Measurements from ENCODE around the gene EHBP1L1. TPM values are rescaled to one million over a fixed set of nuclear protein-coding genes. Genes with fewer than 3 reads are reported as not detected.

EHBP1L1 gene
- total and polyA plus RNA-seq, 4 experiments from 2014 or later, result 8.9 to 154 (median 87.9) TPM

DNA sequence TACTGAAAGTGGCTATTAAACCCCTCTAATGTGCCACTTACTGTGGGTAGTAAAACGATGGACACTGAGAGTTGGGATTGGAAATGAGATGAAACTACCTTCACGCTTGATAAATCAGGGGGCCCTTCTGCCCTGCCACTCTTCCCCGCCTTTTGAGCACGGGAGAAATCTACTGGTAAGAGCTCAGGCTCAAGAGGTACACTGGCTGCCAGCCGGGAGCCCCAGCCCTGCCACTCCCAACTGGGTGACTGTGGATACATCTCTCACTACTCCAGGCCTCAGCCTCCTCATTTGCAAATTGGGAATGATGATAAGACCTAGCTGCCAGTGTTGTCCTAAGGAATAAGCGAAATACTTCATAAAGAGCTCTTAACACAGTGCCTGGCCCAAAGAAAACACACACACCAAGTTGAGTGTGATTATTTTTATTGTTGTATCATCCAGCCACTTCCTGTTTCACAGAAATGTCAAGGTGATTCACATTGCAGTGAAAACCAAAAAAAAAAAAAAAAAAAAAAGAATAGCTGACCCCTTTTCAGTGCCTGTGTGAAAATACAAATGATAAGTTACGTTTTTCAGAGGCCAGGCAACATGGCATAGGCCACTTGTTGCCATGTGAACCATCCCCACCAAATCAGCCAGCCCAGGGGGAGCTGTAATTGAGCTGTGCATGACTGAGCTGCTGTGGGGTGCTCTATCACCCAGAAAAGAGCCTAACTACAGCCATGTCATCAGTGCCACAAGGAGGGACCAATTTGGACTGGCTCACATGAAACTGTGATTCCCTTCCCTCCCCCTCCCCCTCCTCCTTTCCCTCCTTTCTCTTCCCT is 10.0 kb upstream of the EHBP1L1 start:
- H3K27me3 Mint-ChIP-seq, result peaks cover 0 to 3% of the 10 kb centered on the region in 2 donors
- DNase-seq, result peak in 4 of 5 donors; percentile 48 to 77 (median 52)
- Histone ChIP-seq H3K36me3 (ENCODE audit: insufficient read depth, low read length) (no peaks in the 10 kb centered on the region), H3K27me3 (ENCODE audit: insufficient read depth, low read length) (no peaks in the 10 kb centered on the region), H3K4me1 (ENCODE audit: insufficient read depth, low read length) (peaks cover 62% of the 10 kb centered on the region), H3K9me3 (ENCODE audit: control insufficient read depth in 1 of 2, low read length in 2 of 2) (no peaks in the 10 kb centered on the region), H3K4me3 (ENCODE audit: low read length in 2 of 2) (peak overlapping the region in 1 of 2 donors; percentile 2), H3K27ac (ENCODE audit: low read depth, low read length) (peak overlapping the region; percentile 65)
- CTCF ChIA-PET (ENCODE audit: partially characterized antibody), result interaction anchor here (0.8 to 3.7 kb wide), 13 partner anchors 9 to 49 kb away, joined by 3 to 40 read pairs (median 13); partner anchors contain the start of gene EHBP1L1
- intact Hi-C loops (cut with micrococcal nuclease), result no loop called here
- POLR2A ChIA-PET (ENCODE audit: partially characterized antibody), result interaction anchor here (0.6 to 18.2 kb wide), 23 partner anchors 5 to 707 kb away, joined by 3 to 403 read pairs (median 5); partner anchors contain the start of genes EHBP1L1, FAM89B, KCNK7 and LTBP3
- H3K4me3 Mint-ChIP-seq, result peak overlapping the region; percentile 63 to 89 (median 78)
- H3K9me3 Mint-ChIP-seq, result no peaks in the 10 kb centered on the region
- peaks cover 0 to 22% of the 10 kb centered on the region in 2 donors for H3K36me3 Mint-ChIP-seq
- peaks cover 41 to 74% (median 57%) of the 10 kb centered on the region in 4 donors for H3K4me1 Mint-ChIP-seq
- peak overlapping the region; percentile 90 to 98 (median 96) for H3K27ac Mint-ChIP-seq

DNA sequence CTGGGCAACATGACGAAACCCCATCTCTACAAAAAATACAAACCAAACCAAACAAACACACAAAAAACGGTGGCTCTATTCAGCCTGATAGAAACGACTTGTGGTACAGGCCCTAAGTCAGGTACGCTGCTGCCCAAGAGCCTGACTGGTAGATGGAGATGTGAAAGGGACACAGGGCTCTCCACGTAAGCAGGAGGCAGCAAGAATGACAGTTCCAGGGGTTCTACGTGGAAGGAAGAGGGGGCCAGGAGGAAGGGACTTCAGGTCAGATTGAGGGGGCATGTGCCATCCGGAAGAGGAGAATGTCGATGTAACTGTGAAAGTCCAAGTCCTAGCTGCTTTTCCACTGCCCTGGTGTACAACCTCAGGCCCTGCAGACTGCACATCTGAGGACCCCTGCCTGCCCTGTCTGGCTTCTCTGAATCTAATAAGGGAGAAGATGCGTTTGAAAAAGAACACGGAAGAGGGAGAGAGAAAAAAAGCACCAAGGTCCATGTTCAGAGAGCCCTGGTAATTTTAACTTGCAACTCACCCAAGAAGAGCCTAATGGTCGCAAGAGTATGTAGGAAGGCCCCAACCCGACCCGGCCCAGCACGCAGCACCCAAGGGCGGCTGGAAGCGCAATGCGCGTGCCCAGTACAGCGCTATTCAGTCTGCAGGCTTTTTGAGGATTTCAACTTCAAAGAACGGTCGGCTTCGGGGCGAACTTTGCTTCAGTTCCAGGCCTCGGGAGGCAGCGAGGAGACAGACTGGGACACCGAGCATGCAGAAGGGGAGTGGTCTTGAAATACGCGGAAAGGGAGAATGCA is 6.5 kb upstream of the EHBP1L1 start:
- DNase-seq, result no peak
- no peaks in the 10 kb centered on the region for H3K9me3 Mint-ChIP-seq
- CTCF ChIA-PET (ENCODE audit: partially characterized antibody), result interaction anchor here (0.7 to 4.8 kb wide), 5 partner anchors 8 to 46 kb away, joined by 3 to 66 read pairs (median 6); partner anchors contain the start of gene PCNX3
- peaks cover 0 to 3% of the 10 kb centered on the region in 2 donors for H3K27me3 Mint-ChIP-seq
- peaks cover 48 to 90% (median 68%) of the 10 kb centered on the region in 4 donors for H3K4me1 Mint-ChIP-seq
- intact Hi-C loops (cut with micrococcal nuclease), result no loop called here
- H3K4me3 ChIP-seq (ENCODE audit: low read length in 2 of 2), result peak overlapping the region; percentile 59 to 94
- H3K27me3 ChIP-seq (ENCODE audit: insufficient read depth, low read length), result no peaks in the 10 kb centered on the region
- H3K9me3 ChIP-seq (ENCODE audit: control insufficient read depth in 1 of 2, low read length in 2 of 2), result no peaks in the 10 kb centered on the region
- H3K4me3 Mint-ChIP-seq, result peak overlapping the region; percentile 97 to 100 (median 98)
- H3K27ac ChIP-seq (ENCODE audit: low read depth, low read length), result peak overlapping the region; percentile 99
- peak overlapping the region; percentile 99 to 100 (median 99) for H3K27ac Mint-ChIP-seq
- POLR2A ChIA-PET (ENCODE audit: partially characterized antibody), result interaction anchor here (0.6 to 17.1 kb wide), 16 partner anchors 10 to 447 kb away, joined by 3 to 403 read pairs (median 9); partner anchors contain the start of genes FAU, LTBP3, MALAT1 and MAP3K11
- no peaks in the 10 kb centered on the region for H3K36me3 ChIP-seq (ENCODE audit: insufficient read depth, low read length)
- H3K36me3 Mint-ChIP-seq, result peaks cover 0 to 34% of the 10 kb centered on the region in 2 donors
- H3K4me1 ChIP-seq (ENCODE audit: insufficient read depth, low read length), result peaks cover 77% of the 10 kb centered on the region

DNA sequence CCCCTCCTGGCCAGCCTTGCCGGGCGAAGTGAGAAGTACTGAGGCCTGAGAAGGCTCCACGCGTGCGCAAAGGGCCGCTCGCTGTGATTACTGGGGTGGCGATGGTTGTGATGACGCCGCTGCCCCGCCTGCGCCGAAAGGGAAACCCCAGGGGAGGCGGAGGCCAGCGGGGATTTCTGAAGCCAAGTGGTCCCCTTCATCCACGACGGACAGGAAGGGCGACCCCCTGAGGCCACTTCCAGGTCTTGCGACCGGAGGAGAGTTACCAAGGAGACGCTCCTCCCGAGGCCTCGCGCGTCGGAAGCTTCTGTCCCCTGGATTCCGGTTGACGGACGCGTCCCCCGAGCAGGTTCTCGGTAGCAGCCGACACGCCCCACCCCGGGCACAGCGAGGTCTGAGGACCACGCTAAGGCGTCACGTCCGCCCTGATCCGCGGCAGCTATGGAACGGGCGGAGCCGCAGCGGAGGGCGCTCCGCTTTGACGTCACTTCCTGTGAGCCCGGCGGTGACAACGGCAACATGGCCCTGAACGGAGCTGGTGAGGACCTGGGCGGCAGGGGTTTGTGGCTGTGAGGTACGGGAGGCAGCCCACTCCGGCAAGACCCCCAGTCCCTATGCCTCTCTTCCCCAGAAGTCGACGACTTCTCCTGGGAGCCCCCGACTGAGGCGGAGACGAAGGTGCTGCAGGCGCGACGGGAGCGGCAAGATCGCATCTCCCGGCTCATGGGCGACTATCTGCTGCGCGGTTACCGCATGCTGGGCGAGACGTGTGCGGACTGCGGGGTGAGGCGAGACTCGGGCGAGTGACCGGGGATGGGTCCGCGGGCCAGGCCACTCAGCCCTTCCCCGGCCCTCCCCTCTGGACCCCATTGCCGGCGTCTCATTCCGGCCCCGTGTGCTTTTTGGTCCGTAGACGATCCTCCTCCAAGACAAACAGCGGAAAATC is 5.6 kb upstream of the EHBP1L1 start, which contains the start of gene ZNRD2:
Gene ZNRD2, plus strand, starts transcription at position 505 of the 946 bp plus-strand sequence. Its CDS starts 15 bp downstream, at position 520.
- H3K4me3 Mint-ChIP-seq, result peak within 1 kb of the TSS; percentile 97 to 100 (median 98)
- intact Hi-C loops (cut with micrococcal nuclease), result loop anchor here (1.0 to 5.0 kb wide), 6 partner anchors 12 to 543 kb away; partner anchors contain the start of genes BANF1, EIF1AD, LTBP3 and PCNX3
- peak; percentile 98 to 99 (median 99) for DNase-seq
- Histone ChIP-seq H3K9me3 (ENCODE audit: control insufficient read depth in 1 of 2, low read length in 2 of 2) (no peaks in the 10 kb centered on the region), H3K27ac (ENCODE audit: low read depth, low read length) (peak within 1 kb of the TSS; percentile 99), H3K4me3 (ENCODE audit: low read length in 2 of 2) (peak within 1 kb of the TSS; percentile 71 to 94), H3K27me3 (ENCODE audit: insufficient read depth, low read length) (no peaks in the 10 kb centered on the region), H3K36me3 (ENCODE audit: insufficient read depth, low read length) (no peaks in the 10 kb centered on the region), H3K4me1 (ENCODE audit: insufficient read depth, low read length) (peaks cover 75% of the 10 kb centered on the region)
- no peaks in the 10 kb centered on the region for H3K9me3 Mint-ChIP-seq
- peaks cover 0 to 3% of the 10 kb centered on the region in 2 donors for H3K27me3 Mint-ChIP-seq
- peaks cover 44 to 92% (median 65%) of the 10 kb centered on the region in 4 donors for H3K4me1 Mint-ChIP-seq
- H3K36me3 Mint-ChIP-seq, result peaks cover 0 to 41% of the 10 kb centered on the region in 2 donors
- ChIA-PET POLR2A (ENCODE audit: partially characterized antibody) (interaction anchor here (0.6 to 17.1 kb wide), 18 partner anchors 11 to 448 kb away, joined by 3 to 403 read pairs (median 7); partner anchors contain the start of genes CFL1, FAU, LTBP3 and MALAT1), CTCF (ENCODE audit: partially characterized antibody) (interaction anchor here (0.7 to 4.8 kb wide), 6 partner anchors 9 to 45 kb away, joined by 3 to 66 read pairs (median 6); partner anchors contain the start of gene PCNX3)
- H3K27ac Mint-ChIP-seq, result peak within 1 kb of the TSS; percentile 99 to 100 (median 99)

DNA sequence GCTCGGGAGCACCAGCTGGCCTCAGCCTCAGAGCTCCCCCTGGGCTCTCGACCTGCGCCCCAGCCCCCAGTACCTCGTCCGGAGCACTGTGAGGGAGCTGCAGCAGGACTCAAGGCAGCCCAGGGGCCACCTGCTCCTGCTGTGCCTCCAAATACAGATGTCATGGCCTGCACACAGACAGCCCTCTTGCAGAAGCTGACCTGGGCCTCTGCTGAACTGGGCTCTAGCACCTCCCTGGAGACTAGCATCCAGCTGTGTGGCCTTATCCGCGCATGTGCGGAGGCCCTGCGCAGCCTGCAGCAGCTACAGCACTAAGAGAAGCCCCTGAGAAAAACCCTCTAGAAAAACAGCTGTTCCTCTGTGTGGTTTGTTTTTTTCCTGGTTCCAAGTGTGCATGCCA is 4.4 kb upstream of the EHBP1L1 start:
- Histone ChIP-seq H3K4me1 (ENCODE audit: insufficient read depth, low read length) (peaks cover 68% of the 10 kb centered on the region), H3K27me3 (ENCODE audit: insufficient read depth, low read length) (no peaks in the 10 kb centered on the region), H3K36me3 (ENCODE audit: insufficient read depth, low read length) (no peaks in the 10 kb centered on the region), H3K4me3 (ENCODE audit: low read length in 2 of 2) (peak overlapping the region; percentile 71 to 94), H3K9me3 (ENCODE audit: control insufficient read depth in 1 of 2, low read length in 2 of 2) (no peaks in the 10 kb centered on the region), H3K27ac (ENCODE audit: low read depth, low read length) (peak overlapping the region; percentile 99)
- POLR2A ChIA-PET (ENCODE audit: partially characterized antibody), result interaction anchor here (0.9 to 17.1 kb wide), 14 partner anchors 12 to 288 kb away, joined by 3 to 403 read pairs (median 22); partner anchors contain the start of genes CFL1, LTBP3, MALAT1 and MAP3K11
- Mint-ChIP-seq H3K36me3 (peaks cover 0 to 45% of the 10 kb centered on the region in 2 donors), H3K4me1 (peaks cover 36 to 86% (median 58%) of the 10 kb centered on the region in 4 donors), H3K27me3 (peaks cover 0 to 3% of the 10 kb centered on the region in 2 donors), H3K27ac (peak overlapping the region; percentile 93 to 100 (median 96)), H3K4me3 (peak overlapping the region; percentile 90 to 100 (median 98)), H3K9me3 (no peaks in the 10 kb centered on the region)
- DNase-seq, result no peak
- intact Hi-C loops (cut with micrococcal nuclease), result loop anchor here (5.0 kb wide), 2 partner anchors 144 to 544 kb away; partner anchors contain the start of gene SNX15
- CTCF ChIA-PET (ENCODE audit: partially characterized antibody), result interaction anchor here (1.3 to 4.8 kb wide), 9 partner anchors 14 to 44 kb away, joined by 4 to 66 read pairs (median 13); partner anchors contain the start of genes MAP3K11 and PCNX3

DNA sequence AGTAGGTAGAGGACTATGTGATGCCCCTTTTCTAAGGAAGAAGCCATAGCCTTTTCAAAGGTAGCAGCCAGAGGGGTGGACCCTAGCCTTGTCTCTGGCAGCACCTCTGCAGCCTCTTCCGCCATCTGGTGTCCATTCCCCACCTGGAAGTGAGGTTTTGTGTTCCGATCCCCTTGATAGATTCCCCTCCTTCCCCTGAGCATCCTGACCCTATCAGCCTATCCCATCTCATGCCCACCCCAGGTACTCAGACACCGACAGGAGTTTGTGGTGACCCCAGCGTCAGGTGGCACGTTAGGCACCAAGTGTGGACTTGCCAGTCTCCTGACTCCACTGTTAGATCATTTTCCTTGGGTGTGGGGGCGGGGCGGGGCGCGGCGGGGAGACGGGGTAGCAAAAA is 3.9 kb upstream of the EHBP1L1 start:
- Mint-ChIP-seq H3K4me3 (peak overlapping the region; percentile 90 to 100 (median 98)), H3K9me3 (no peaks in the 10 kb centered on the region), H3K27me3 (peaks cover 0 to 3% of the 10 kb centered on the region in 2 donors), H3K27ac (peak overlapping the region; percentile 93 to 100 (median 96)), H3K36me3 (peaks cover 0 to 49% of the 10 kb centered on the region in 2 donors), H3K4me1 (peaks cover 31 to 86% (median 56%) of the 10 kb centered on the region in 4 donors)
- peaks cover 68% of the 10 kb centered on the region for H3K4me1 ChIP-seq (ENCODE audit: insufficient read depth, low read length)
- ChIA-PET CTCF (ENCODE audit: partially characterized antibody) (interaction anchor here (0.6 to 4.8 kb wide), 13 partner anchors 11 to 43 kb away, joined by 3 to 66 read pairs (median 7); partner anchors contain the start of genes MAP3K11 and PCNX3), POLR2A (ENCODE audit: partially characterized antibody) (interaction anchor here (0.6 to 17.1 kb wide), 27 partner anchors 12 to 328 kb away, joined by 3 to 403 read pairs (median 6); partner anchors contain the start of genes CFL1, FOSL1, LTBP3 and MALAT1)
- intact Hi-C loops (cut with micrococcal nuclease), result loop anchor here (5.0 kb wide), 2 partner anchors 145 to 545 kb away; partner anchors contain the start of gene SNX15
- no peaks in the 10 kb centered on the region for H3K36me3 ChIP-seq (ENCODE audit: insufficient read depth, low read length)
- H3K27ac ChIP-seq (ENCODE audit: low read depth, low read length), result peak overlapping the region; percentile 99
- peak overlapping the region; percentile 6 to 89 for H3K4me3 ChIP-seq (ENCODE audit: low read length in 2 of 2)
- H3K27me3 ChIP-seq (ENCODE audit: insufficient read depth, low read length), result no peaks in the 10 kb centered on the region
- peak in 1 of 5 donors; percentile 51 for DNase-seq
- no peaks in the 10 kb centered on the region for H3K9me3 ChIP-seq (ENCODE audit: control insufficient read depth in 1 of 2, low read length in 2 of 2)

All from CD4-positive, alpha-beta memory T cell (primary cell).